ENCODE data around the gene SRPRB.

- TF ChIP-seq, protein P1, sequence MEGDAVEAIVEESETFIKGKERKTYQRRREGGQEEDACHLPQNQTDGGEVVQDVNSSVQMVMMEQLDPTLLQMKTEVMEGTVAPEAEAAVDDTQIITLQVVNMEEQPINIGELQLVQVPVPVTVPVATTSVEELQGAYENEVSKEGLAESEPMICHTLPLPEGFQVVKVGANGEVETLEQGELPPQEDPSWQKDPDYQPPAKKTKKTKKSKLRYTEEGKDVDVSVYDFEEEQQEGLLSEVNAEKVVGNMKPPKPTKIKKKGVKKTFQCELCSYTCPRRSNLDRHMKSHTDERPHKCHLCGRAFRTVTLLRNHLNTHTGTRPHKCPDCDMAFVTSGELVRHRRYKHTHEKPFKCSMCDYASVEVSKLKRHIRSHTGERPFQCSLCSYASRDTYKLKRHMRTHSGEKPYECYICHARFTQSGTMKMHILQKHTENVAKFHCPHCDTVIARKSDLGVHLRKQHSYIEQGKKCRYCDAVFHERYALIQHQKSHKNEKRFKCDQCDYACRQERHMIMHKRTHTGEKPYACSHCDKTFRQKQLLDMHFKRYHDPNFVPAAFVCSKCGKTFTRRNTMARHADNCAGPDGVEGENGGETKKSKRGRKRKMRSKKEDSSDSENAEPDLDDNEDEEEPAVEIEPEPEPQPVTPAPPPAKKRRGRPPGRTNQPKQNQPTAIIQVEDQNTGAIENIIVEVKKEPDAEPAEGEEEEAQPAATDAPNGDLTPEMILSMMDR (IDR thresholded peaks at IDR 0.05; ENCODE audit: low read depth, low read length) = no peak
- no peak for TF ChIP-seq EZH2phosphoT487 (IDR thresholded peaks at IDR 0.05; ENCODE audit: low read depth)
Observed at GRCh38 chr3:133777807-133778568, 27.6 kb upstream of the SRPRB start.

Data from OCI-LY3 (cell line).